ENCODE data around the gene PRIM2.
"Not testable (repeated sequence)": the region's sequence is repeated elsewhere in the genome, so short reads cannot be mapped to it uniquely, and the experiment has no call there.

GRCh38 chr6:57658526-57658925 is 341.1 kb downstream of the PRIM2 start:
- not testable (repeated sequence) for TF ChIP-seq CTCF (IDR thresholded peaks at IDR 0.05; ENCODE audit: low read length); EZH2 (IDR thresholded peaks at IDR 0.05; ENCODE audit: borderline replicate concordance, low read length)
